Measurements from ENCODE around the gene SEMA5B.

SEMA5B gene

GRCh38 chr3:123058505-123058904 is 30.9 kb upstream of the SEMA5B start:
- no peak for DNase-seq (ENCODE audit: low read depth)

DNA sequence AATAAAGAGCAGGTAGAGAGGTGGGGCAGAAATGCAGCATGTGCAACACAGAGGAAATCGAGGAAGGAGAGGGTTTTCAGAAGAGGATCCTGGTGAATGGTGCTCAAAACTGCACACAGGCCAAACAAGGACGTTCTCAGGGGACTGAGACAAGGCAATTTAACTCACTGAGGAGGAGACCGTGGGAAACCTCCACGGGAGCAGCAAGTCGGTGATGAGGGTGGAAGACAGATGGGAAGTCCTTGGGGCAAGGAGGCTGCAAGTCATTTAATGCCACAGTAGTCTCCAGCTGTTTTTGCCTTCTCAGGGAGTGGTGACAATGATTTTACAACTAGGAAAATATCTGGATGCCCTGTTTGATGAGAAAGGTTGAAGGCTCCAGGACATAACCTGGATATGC is 27.8 kb upstream of the SEMA5B start:
- DNase-seq (ENCODE audit: low read depth) = no peak

DNA sequence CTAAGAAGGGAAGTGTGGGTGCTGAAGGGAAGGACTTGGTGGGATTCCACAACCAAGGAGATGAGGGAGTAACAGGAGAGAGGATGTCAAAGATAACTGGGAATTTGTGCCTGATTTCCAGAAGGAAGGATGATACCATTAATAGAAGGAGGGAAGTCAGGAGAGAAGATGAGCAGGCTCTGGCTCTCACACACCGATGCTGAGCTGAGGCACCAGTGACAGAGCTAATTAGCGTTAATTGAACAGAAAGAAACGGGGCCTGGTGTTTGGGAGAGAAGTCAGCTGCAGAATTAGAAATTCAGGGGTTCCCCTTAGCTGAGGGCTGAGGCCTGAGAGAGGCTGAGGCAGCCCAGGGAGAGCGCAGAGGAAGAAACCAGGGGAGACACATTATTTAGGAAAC is 27.4 kb upstream of the SEMA5B start:
- no peak for DNase-seq (ENCODE audit: low read depth)

- no peak for DNase-seq (ENCODE audit: low read depth)
Measured at GRCh38 chr3:123054109-123054778, 26.7 kb upstream of the SEMA5B start.

DNA sequence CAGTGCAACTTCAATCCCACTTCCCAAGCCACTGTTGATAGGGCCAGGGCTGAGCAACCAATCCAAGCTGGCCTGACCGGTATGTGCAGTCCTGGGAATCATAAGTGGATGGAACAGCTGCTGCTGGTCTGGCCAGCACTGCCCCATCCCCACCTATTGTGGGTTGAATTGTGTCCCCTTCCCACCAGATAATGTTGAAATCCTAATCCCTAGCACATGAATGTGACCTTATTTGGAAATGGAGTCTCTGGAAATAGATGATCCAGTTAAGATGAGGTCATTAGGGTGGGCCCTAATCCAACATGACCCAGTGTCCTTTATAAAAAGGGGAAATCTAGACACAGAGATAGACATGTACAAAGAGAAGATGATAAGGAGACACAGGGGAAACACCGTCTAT is 25.5 kb upstream of the SEMA5B start:
- DNase-seq (ENCODE audit: low read depth) = no peak

- DNase-seq (ENCODE audit: low read depth) = no peak
Measured at GRCh38 chr3:123050666-123051065, 23.1 kb upstream of the SEMA5B start.

GRCh38 chr3:123048480-123049237 is 21.1 kb upstream of the SEMA5B start:
- no peak for DNase-seq (ENCODE audit: low read depth)

GRCh38 chr3:123047062-123047319 is 19.4 kb upstream of the SEMA5B start:
- DNase-seq (ENCODE audit: low read depth) = no peak

DNA sequence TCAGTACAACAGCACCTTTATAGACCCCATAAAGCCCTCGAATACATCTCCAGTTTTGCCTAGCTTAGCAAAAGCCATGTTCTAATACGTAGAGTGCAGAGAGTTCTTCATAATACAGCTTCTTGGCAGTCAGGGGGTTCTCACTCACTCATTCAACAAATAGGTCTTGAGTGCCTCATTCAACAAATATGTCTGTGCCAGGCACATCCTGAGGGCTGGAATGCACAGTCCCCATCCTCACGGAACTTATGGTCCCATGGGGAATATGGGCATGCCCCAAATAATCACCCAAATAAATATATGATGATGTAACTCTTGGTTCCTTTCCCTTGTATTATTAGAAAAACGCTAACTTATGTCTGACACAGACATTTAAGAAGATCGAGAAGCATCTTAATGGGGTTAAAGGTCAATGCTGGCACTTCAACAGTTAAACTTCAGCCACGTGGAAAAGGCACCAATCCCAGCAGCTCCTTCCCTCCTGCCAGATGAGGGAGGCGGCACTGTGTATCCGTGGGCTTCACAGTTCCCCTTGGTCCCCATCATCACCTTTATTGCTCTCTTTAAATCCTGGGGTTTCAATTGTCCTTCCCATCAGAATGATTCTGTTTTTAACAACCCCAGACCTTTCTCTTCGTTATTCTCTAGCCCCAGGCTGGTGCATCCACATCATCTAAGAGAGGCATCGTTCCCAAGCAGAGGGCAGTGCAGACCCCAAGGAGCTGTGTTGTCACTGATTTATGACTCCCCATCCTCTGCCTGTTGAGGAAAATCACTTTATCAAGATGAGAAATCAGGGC is 18.9 kb upstream of the SEMA5B start:
- no peak for DNase-seq (ENCODE audit: low read depth)

DNA sequence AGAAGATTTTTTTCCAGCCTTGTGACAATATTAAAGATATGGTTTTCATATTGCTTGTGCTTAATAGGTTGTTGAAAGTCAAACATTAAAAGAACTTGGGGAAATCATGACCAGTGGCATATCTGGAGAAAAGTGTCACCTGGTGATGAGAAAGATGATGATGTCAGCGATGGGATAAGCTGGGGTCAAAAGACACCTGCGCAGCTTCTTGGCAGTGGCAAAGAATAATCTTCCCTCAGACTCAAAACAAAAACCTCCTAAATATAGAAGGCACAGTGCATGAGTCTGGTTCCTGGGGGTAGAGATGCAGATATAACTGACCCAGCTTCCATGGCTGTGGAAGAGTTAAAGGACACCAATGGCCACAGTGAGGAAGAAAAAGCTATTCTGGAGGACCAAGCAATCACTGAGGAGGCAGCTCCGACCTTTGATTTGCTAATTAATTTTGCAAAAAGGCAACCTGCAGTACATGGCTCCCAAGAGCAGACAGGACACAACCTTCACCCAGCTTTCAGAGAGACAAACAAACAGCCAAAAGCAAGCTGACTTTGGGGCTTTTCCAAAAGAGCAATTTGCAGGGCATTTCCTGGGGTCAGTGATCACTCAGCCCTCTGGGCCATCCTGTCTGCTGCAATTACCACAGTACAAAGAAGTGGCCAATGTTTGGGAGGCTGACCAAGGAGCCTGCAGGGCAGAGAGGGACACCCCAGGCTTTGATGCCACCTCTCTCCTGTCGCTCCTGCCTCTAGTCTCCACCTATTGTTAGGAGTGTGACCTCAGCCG is 17.6 kb upstream of the SEMA5B start:
- DNase-seq (ENCODE audit: low read depth) = no peak

- DNase-seq (ENCODE audit: low read depth) = no peak
Measured at GRCh38 chr3:123042413-123042812, 14.8 kb upstream of the SEMA5B start.

DNA sequence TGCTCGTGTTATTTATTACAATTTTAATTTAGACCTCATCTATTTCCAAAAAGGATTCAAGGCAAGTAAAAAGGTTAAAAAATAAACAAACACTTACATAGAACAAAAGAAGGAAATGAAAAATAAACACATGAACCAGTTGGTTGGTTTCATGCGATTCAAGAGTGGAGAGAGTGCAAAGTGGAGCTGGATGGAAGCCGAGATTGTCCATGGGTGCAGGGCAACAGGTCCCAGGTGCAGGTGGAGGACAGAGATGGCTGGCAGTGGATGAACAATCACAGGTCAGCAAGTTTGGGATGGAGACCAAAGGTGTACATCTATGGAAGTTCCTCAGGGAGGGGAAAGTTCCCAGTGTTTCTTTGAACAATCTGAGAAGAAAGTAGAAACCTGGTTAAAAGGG is 11.6 kb upstream of the SEMA5B start:
- DNase-seq (ENCODE audit: low read depth) = no peak

- DNase-seq (ENCODE audit: low read depth) = no peak
Measured at GRCh38 chr3:123038751-123039150, 11.2 kb upstream of the SEMA5B start.

DNA sequence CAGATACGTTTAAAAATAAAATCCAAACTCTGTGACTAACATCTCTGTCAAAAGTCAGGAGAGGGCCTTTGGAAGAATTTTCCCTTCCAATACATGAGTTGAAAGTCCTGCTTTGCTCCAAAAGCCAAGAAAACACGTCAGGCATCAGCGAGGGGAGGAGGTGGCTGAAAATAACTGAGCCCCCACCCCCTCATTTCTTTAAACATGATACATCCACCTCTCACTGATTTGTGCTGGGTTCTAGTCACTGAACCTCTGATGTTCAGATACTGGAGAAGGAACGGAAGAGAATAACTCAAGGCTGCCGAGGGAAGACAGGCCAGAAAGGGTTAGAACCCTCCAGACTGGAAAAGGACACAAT is 9.4 kb upstream of the SEMA5B start:
- DNase-seq (ENCODE audit: low read depth) = no peak

- DNase-seq (ENCODE audit: low read depth) = no peak
Measured at GRCh38 chr3:123036352-123037014, 8.9 kb upstream of the SEMA5B start.

GRCh38 chr3:123034996-123035395 is 7.4 kb upstream of the SEMA5B start:
- DNase-seq (ENCODE audit: low read depth) = no peak

DNA sequence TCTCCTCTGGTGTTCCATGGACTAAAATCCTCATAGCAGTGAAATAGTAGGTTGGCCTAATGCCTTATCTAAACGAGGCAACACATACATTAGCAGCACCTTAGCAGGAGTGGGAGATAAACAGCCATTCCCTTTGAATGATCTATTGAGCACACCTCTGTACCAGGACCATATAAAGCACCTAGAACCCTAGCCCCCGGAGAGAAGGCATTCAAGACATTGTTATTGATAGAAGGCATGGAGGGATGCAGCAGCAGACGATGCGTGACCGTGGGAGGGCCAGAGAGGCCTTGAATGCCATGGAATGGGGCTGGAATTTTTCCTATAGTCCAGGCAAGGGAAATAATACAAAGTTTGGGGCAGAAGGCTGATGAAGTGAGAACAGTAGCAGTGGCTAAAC is 6.6 kb upstream of the SEMA5B start:
- no peak for DNase-seq (ENCODE audit: low read depth)

GRCh38 chr3:123032057-123032456 is 4.5 kb upstream of the SEMA5B start:
- DNase-seq (ENCODE audit: low read depth) = no peak

- no peak for DNase-seq (ENCODE audit: low read depth)
Measured at GRCh38 chr3:123031051-123031450, 3.5 kb upstream of the SEMA5B start.

DNA sequence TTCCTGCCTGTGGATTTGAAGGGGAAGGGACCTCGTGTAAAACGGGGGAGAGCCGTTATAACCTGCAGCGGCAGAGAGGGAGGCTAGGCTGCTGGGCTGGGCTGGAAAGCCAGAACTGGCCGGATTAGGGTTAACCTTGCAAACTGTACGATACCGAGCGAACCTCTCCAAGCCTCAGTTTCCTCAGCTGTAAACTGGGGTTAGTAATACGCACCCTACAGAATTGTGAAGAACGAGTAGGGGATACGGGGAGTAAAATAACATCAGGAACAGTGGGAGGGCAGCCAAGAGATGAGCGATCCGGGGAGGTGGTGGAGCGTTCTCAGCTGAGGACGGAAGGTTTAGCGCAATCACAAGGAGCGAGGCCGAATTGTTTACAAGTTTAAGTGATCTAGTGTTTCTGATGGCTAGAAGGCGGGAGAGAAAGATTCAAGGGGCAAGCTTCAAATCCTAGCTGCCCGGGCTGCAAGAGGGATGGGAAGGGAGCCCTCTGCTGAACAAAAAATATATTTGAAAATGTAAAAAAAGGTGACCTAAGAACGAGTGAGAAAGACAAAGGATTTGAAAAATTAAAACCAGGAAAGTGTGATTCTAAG is 768 bp upstream of the SEMA5B start:
- DNase-seq (ENCODE audit: low read depth) = no peak

DNA sequence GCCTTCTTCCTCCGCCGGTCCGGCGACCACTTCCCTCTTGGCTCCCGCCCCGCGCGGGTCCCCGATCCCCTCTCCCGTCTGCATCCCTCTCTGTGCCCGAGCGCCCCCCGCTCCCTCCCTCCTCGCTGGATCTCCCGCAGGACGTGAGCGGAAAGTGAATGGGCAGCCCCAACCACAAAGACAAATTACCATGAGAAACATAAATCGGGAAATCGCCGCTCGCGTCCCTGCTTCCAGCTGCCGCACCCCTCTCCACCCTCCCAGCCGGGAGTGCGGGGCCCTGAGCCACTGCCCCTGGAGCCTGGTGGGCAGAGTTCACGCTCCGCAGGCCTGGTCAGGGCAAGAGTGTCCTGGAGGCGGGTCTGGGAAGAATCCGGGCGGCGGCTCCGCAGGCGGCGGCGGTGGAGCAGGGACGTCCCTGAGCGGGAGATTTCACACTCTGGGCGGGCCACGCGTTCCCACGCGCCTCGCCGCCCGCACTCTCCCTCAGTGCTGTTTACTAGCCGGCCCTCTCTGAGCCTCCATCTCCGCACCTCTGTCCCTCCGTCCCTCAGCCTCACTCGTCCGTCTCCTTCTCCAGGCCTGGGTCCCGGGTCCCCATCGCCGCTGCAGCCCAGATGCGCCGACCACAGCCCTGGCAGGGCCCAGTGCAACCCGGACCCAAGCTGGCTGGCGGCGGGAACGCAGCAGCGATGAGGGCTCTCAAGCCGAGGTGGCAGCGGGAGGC is 835 bp downstream of the SEMA5B start:
- DNase-seq (ENCODE audit: low read depth) = no peak

All from T follicular helper cell (primary cell).